ENCODE measurements around the gene CTDSPL. TPM values are rescaled to one million over a fixed set of nuclear protein-coding genes. Genes with fewer than 3 reads are reported as not detected.

The CTDSPL gene
- polyA plus RNA-seq, 3 donors = 99.9 to 115 (median 113) TPM

- DNase-seq = no peak
Observed at GRCh38 chr3:37940242-37940908, 78.7 kb downstream of the CTDSPL start.

GRCh38 chr3:37941608-37942508 lies 80.2 kb downstream of the CTDSPL start:
- DNase-seq = no peak

- no peak for DNase-seq
Observed at GRCh38 chr3:37942646-37943045, 81.0 kb downstream of the CTDSPL start.

GRCh38 chr3:37943126-37943525 lies 81.4 kb downstream of the CTDSPL start:
- DNase-seq = no peak

- DNase-seq = no peak
Observed at GRCh38 chr3:37943631-37944314, 82.1 kb downstream of the CTDSPL start.

DNA sequence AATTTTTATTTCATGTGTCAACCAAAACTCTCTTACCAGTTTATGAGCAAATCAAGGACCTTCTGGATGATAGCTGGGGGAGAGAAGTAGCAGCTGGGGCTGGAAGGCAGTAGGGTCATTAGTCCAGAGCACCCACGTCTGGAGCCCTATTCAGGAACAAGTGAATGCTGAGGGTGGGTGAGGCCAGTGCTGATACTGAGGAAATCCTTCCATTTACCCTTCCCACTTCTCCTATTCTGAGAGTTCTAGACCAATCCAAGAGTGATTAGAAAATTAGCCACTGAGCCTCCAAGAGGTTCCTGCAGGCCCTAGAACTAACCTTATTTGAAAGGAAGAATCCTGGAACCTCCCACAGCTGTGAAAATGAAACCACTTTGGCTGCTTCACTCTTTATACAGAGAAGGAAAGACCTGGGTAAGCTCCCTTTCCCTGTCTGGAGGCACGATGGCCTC lies 82.7 kb downstream of the CTDSPL start:
- no peak for DNase-seq

DNA sequence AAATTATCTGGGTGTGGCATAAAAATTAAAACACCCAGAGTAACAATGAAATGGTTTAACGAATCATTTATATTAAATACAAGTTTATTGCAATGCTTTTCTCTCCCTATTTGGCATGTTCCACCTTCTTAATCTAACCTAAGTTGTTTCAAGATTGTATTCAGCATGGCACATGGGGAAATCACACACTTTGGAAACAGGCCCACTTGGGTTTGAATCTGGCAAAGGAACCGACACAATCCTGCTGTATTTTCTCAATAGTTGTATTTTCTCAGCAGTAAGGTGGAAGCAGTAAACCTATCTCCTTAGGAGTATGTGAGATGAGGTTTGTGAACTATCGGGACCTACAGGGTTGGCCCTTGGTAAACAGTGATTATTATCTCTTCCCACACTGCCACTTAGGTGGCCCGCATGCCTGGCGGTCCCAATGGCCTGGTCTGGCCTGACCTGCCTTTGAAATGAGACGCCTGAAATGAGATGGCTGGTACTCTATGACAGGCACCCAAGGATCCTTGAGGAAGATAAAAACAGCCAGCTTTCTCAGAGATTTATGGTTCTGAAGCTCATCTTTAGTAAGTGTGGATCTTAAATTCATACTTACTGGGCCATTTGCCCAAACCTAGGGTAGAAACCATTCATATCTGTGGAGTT lies 83.6 kb downstream of the CTDSPL start:
- no peak for DNase-seq

GRCh38 chr3:37945807-37946530 lies 84.3 kb downstream of the CTDSPL start:
- peak; percentile 62 for DNase-seq

GRCh38 chr3:37946531-37946889 lies 84.8 kb downstream of the CTDSPL start:
- no peak for DNase-seq

DNA sequence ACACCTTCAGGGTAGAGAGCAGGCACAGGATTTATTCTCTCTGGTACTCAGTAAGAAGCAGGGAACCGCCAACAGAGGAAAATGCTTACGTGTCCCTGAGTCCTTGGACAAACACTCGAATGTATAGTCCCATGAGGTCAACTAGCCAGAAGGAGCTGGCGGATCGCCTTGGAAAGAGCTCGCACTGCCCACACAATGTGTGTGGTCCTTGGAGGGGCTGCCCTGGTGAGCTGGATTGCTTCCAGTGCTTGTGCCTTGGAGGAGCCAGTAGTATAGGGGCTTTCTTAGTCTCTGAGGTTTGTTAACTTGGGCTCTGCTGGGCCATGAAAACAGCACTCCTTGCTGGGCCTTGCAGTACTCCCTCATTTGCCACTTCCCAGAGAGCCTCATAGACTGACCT lies 88.2 kb downstream of the CTDSPL start:
- DNase-seq = no peak

- DNase-seq = no peak
Observed at GRCh38 chr3:37952564-37952963, 90.9 kb downstream of the CTDSPL start.

DNA sequence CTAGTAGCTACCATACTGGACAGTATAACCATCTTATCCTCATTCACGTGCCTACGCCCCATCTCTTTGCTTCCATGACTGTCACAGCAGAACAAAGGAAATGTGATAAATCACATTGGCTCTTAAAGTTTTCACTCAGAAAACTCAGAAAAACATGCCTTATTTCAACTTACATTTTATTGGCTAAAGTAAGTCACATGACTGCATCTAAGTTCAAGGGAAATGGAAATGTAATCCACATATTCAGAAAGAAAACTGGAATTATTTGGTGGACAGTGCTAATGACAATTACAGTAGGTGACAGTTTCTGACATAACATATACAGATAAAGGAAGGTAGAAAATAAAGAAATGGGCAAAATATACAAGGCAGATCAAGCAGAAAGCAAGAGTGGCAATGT lies 91.5 kb downstream of the CTDSPL start:
- DNase-seq = no peak

DNA sequence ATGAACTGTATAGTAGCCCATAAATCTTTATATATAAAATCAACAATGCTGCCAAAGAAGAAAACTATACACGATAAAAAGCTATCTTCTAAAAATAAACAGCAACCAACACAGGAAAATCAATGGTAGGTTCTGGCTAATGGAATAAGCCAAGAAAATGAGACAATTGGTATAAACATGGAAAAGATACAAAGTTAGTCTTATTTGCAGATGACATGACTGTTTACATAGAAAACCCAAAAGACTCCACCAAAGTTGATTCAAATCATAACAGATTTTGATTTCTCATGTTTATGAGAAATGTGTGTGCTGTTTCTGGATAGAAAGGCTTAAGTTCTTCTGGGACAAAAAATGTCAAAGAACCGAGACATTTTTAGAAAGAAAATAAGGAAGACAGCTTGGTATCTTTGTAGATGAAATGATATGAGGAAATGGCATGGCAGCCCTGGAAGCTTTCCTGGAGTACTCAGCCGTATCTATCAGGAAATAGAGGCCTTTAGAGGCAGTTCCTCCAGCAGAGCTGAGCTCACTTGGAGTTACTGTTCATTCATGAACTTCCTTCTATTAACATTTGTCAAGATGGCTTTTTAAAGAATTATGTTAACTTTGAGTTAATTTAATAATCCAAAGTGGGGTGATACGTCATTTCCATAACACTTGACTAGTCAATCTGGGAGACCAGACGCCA lies 92.2 kb downstream of the CTDSPL start:
- DNase-seq = no peak

GRCh38 chr3:37954881-37955280 lies 93.2 kb downstream of the CTDSPL start:
- no peak for DNase-seq

DNA sequence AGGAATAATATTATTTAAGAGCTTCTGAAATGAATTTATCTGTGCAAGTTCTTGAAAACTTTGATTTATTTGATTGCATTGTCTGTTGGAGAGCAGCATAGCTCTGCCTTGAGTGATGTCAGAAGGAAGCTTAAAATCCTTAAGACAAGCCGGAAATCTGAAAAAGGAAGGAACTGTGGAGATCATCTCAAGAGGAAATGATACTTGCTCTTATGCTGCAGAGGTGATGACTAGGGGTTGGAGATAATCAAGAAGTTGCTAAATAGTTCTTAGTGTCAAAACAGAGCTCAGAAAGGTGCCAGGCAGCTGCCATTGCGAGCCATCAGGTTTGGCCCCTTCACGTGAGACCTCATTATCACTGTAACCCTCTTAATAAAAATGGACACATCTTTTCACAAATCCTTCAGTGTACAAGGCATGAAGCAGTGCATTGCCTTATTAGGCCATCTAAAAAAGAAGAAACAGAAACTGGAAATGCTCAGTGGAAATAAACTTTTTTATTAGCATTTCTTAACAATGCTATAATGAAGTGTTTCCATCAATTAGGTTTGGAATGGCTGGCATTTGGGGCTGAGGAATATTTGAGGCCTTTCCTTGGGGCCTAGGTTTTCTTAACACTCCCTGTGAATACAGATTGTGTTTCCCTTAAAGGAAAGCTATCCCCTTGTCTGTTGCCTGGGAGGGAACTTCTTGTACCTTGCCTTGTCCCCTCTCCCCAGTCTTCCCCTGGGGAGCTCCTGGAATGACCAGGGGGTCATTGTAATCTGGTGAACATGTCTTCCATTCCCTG lies 94.4 kb downstream of the CTDSPL start:
- no peak for DNase-seq

- DNase-seq = no peak
Observed at GRCh38 chr3:37956723-37957538, 95.3 kb downstream of the CTDSPL start.

DNA sequence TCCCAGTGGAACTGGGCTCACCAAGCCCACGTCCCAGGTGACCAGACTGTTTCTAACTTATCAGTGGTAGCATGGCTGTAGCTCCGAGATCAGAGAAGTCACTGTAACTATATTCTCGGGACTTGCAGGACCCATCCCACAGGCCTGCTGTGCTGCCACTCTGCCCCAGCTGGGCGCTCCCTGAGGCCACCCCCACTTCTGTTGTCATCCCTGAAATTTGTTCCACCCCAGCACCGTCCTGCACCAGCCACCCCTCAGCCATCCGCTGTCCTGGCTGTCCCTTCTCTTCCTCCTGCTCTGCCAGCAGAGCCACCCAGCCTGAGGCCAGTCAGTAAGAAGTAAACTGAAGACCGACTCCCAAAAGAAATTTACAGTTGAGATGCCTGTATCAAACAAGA lies 95.9 kb downstream of the CTDSPL start:
- no peak for DNase-seq

DNA sequence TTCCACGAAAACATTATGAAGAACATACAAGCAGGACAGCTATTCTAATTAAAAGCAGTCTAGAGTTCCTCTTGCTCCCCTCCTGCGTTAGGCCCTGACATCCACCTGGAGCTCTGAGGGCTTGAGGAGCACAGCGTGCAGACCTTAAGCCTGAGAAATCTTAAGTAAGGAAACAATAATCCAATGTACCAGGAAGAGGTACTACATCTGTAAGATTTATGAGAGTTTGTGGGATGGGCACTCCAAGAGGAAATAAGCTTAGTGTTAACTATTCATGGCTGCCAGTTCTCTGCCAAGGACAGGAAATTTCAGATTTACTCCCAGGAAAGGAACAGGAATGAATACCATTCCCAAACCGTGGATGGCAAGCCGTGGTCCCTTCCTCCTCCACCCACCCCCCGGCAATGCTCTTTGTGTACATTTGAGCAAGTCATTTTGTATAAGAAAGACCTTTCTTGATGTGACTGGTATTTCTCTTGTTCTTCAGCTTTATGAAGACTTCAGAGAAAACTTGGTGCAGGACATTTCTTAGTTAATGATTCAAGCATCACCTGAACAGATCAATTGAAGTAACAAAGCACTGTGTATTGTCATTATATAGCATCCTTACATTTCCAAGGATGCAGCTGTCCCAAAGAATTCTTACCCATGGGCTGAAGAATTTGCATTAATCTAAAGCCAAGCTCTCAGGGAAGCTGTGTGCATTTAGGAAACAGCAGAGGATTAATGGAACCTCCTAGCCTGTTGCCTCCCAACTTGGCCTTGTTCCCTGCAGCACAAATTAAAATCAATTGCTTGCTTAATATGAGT lies 100.1 kb downstream of the CTDSPL start:
- no peak for DNase-seq

All from renal pelvis (tissue), 4 donors.